BJ (cell line): Measurements from ENCODE around the gene ITM2C. TPM values are rescaled to one million over a fixed set of nuclear protein-coding genes. Genes with fewer than 3 reads are reported as not detected.

Experiments used
- CTCF ChIA-PET: fragments of 350-600 bp; formaldehyde crosslinking; extraction: SDS; loops from one replicate; lab custom pipeline; 2021; ENCODE audit warnings: antibody characterized with exemption, inconsistent platforms; lab: Yijun Ruan, JAX
- POLR2A ChIA-PET: fragments of 300-600 bp; sonication (Branson Sonifier 250); formaldehyde crosslinking; extraction: SDS; loops from one replicate; lab custom pipeline; 2021; ENCODE audit warnings: antibody characterized with exemption; lab: Charles Lee
- DNase-seq: peaks from one replicate; pipeline ENCODE4 v3.0.0-alpha.2; 2011; ENCODE audit warnings: low read depth
- H3K27me3 ChIP-seq: 2 replicates; pipeline ENCODE4 v1.6.0; 2011; ENCODE audit warnings: low read length; ENCODE audit not compliant: control insufficient read depth, insufficient read depth
- H3K36me3 ChIP-seq: 2 replicates; pipeline ENCODE4 v1.5.1; 2011; ENCODE audit warnings: low read length; ENCODE audit not compliant: control insufficient read depth, insufficient read depth
- H3K4me3 ChIP-seq: 2 replicates; pipeline ENCODE4 v1.5.1; 2011; ENCODE audit warnings: low read depth, mild to moderate bottlenecking, control low read depth, low read length
- CTCF ChIP-seq: IDR thresholded peaks from 2 replicates; pipeline ENCODE4 v1.5.1; 2011; ENCODE audit warnings: low read depth, mild to moderate bottlenecking, control low read depth, inconsistent platforms, low read length, moderate library complexity; ENCODE audit not compliant: insufficient read depth
- polyA minus RNA-seq: library from RNA; depleted of rRNA, polyadenylated mRNA; stranded (reverse); fragments of >200 nt; gene quantifications from 2 replicates; pipeline ENCODE4 v1.2.3, GENCODE V29; 2011; rRNA and poly(A)+ RNA removed
- polyA plus RNA-seq: library from polyadenylated mRNA; depleted of rRNA; stranded (reverse); fragments of >200 nt; gene quantifications from 2 replicates; pipeline ENCODE4 v1.2.3, GENCODE V29; 2011; rRNA removed

Gene ITM2C
- polyA plus RNA-seq = 524 and 885 TPM in 2 replicates
- polyA minus RNA-seq = 186 and 267 TPM in 2 replicates

GRCh38 chr2:230864605-230865306 lies at the start of gene ITM2C:
ITM2C (plus strand) TSS chr2:230864942; CDS start chr2:230865026, 84 bp downstream.
- Histone ChIP-seq H3K27me3 (peaks cover 15% of the 10 kb centered on the region), H3K4me3 (peak within 1 kb of the TSS; percentile 96), H3K36me3 (no peaks in the 10 kb centered on the region)
- ChIA-PET CTCF (interaction anchor here (1.3 to 1.7 kb wide), 4 partner anchors 11 to 123 kb away, joined by 4 to 6 read pairs (median 4); no protein-coding TSS in a partner anchor), POLR2A (no interaction called here)
- no peak for DNase-seq
- TF ChIP-seq CTCF = peak; percentile 49

- TF ChIP-seq CTCF = no peak
- no peak for DNase-seq
- Histone ChIP-seq H3K4me3 (no peak overlapping the region), H3K27me3 (no peaks in the 10 kb centered on the region), H3K36me3 (peaks cover 10% of the 10 kb centered on the region)
- POLR2A ChIA-PET = no interaction called here
- CTCF ChIA-PET = interaction anchor here (0.6 to 2.2 kb wide), 3 partner anchors 9 to 172 kb away, joined by 3 to 10 read pairs (median 5); no protein-coding TSS in a partner anchor
Measured at GRCh38 chr2:230815088-230815487, 49.7 kb upstream of the ITM2C start.

GRCh38 chr2:230816735-230817134 lies 48.0 kb upstream of the ITM2C start:
- CTCF ChIA-PET = interaction anchor here (0.8 to 1.6 kb wide), 4 partner anchors 9 to 236 kb away, joined by 3 read pairs; no protein-coding TSS in a partner anchor
- peaks cover 8% of the 10 kb centered on the region for H3K36me3 ChIP-seq
- DNase-seq = no peak
- no peaks in the 10 kb centered on the region for H3K27me3 ChIP-seq
- no peak overlapping the region for H3K4me3 ChIP-seq
- TF ChIP-seq CTCF = no peak
- POLR2A ChIA-PET = no interaction called here

GRCh38 chr2:230819433-230819832 lies 45.3 kb upstream of the ITM2C start:
- no peak overlapping the region for H3K4me3 ChIP-seq
- TF ChIP-seq CTCF = no peak
- DNase-seq = no peak
- peaks cover 6% of the 10 kb centered on the region; the same call in 1 of the 2 replicates for H3K36me3 ChIP-seq
- ChIA-PET POLR2A (no interaction called here), CTCF (interaction anchor here (1.2 to 1.5 kb wide), 3 partner anchors 13 to 234 kb away, joined by 3 to 4 read pairs (median 3); no protein-coding TSS in a partner anchor)
- H3K27me3 ChIP-seq = no peaks in the 10 kb centered on the region

- DNase-seq = no peak
- TF ChIP-seq CTCF = no peak
- H3K27me3 ChIP-seq = no peaks in the 10 kb centered on the region
- no peak overlapping the region for H3K4me3 ChIP-seq
- peaks cover 4% of the 10 kb centered on the region; the same call in 1 of the 2 replicates for H3K36me3 ChIP-seq
- ChIA-PET CTCF (interaction anchor here (0.7 to 3.5 kb wide), 3 partner anchors 11 to 166 kb away, joined by 3 to 87 read pairs (median 7); no protein-coding TSS in a partner anchor), POLR2A (no interaction called here)
Measured at GRCh38 chr2:230821261-230821990, 43.3 kb upstream of the ITM2C start.
